CD4-positive, alpha-beta T cell treated with Interleukin-2 at 100 ng/mL for 4 hours (primary cell): ENCODE measurements around the gene STK33.

Experiments
- DNase-seq: peaks from one replicate; pipeline ENCODE4 v3.0.0-alpha.2; 2020; ENCODE audit warnings: low spot score

STK33 gene

GRCh38 chr11:8373519-8374432, 220.3 kb downstream of the STK33 start:
- DNase-seq, result no peak

- DNase-seq, result no peak
These were observed 221.2 kb downstream of the STK33 start for GRCh38 chr11:8372641-8373381.

- no peak for DNase-seq
These were observed 222.5 kb downstream of the STK33 start for GRCh38 chr11:8371516-8371884.

- DNase-seq, result no peak
These were observed 223.1 kb downstream of the STK33 start for GRCh38 chr11:8370812-8371515.

- no peak for DNase-seq
These were observed 224.3 kb downstream of the STK33 start for GRCh38 chr11:8369592-8370205.

GRCh38 chr11:8368772-8369171, 225.3 kb downstream of the STK33 start:
- no peak for DNase-seq

- DNase-seq, result no peak
These were observed 225.8 kb downstream of the STK33 start for GRCh38 chr11:8368194-8368593.

- no peak for DNase-seq
These were observed 227.7 kb downstream of the STK33 start for GRCh38 chr11:8366316-8366715.

GRCh38 chr11:8365216-8365941, 228.6 kb downstream of the STK33 start:
- DNase-seq, result no peak

GRCh38 chr11:8363921-8364320, 230.1 kb downstream of the STK33 start:
- DNase-seq, result no peak

GRCh38 chr11:8362899-8363298, 231.1 kb downstream of the STK33 start:
- no peak for DNase-seq

- no peak for DNase-seq
These were observed 231.5 kb downstream of the STK33 start for GRCh38 chr11:8362491-8362890.

GRCh38 chr11:8361664-8362210, 232.3 kb downstream of the STK33 start:
- DNase-seq, result no peak

GRCh38 chr11:8361206-8361605, 232.8 kb downstream of the STK33 start:
- DNase-seq, result no peak

GRCh38 chr11:8360086-8360828, 233.8 kb downstream of the STK33 start:
- DNase-seq, result no peak

GRCh38 chr11:8359521-8359920, 234.5 kb downstream of the STK33 start:
- DNase-seq, result no peak

- DNase-seq, result no peak
These were observed 236.0 kb downstream of the STK33 start for GRCh38 chr11:8357891-8358566.

GRCh38 chr11:8357505-8357888, 236.5 kb downstream of the STK33 start:
- no peak for DNase-seq

GRCh38 chr11:8356721-8357504, 237.1 kb downstream of the STK33 start:
- no peak for DNase-seq
